ENCODE results near the gene ZNF496.

The ZNF496 gene

DNA sequence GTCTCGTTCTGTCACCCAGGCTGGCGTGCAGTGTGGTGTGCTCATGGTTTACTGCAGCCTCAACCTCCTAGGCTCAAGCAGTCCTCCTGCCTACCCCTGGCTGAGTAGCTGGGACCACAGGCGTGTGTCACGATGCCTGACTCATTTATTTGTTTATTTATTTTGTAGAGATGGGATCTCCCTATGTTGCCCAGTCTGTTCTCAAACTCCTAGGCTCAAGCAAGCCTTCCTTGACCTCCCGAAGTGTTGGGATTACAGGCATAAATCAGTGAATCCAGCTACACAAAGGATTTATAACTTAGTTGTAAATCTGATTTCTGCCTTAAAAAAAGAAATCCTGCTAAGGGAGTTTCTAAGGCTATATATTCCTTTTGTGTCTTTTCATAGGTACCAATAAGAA, 30.5 kb upstream of the ZNF496 start:
- H3K4me3 ChIP-seq (ENCODE audit: low read length) = no peak overlapping the region
- DNase-seq (ENCODE audit: low read depth) = no peak
- TF ChIP-seq, protein P1, sequence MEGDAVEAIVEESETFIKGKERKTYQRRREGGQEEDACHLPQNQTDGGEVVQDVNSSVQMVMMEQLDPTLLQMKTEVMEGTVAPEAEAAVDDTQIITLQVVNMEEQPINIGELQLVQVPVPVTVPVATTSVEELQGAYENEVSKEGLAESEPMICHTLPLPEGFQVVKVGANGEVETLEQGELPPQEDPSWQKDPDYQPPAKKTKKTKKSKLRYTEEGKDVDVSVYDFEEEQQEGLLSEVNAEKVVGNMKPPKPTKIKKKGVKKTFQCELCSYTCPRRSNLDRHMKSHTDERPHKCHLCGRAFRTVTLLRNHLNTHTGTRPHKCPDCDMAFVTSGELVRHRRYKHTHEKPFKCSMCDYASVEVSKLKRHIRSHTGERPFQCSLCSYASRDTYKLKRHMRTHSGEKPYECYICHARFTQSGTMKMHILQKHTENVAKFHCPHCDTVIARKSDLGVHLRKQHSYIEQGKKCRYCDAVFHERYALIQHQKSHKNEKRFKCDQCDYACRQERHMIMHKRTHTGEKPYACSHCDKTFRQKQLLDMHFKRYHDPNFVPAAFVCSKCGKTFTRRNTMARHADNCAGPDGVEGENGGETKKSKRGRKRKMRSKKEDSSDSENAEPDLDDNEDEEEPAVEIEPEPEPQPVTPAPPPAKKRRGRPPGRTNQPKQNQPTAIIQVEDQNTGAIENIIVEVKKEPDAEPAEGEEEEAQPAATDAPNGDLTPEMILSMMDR (conservative IDR thresholded peaks at IDR 0.05; ENCODE audit: low read depth, low read length) = no peak

DNA sequence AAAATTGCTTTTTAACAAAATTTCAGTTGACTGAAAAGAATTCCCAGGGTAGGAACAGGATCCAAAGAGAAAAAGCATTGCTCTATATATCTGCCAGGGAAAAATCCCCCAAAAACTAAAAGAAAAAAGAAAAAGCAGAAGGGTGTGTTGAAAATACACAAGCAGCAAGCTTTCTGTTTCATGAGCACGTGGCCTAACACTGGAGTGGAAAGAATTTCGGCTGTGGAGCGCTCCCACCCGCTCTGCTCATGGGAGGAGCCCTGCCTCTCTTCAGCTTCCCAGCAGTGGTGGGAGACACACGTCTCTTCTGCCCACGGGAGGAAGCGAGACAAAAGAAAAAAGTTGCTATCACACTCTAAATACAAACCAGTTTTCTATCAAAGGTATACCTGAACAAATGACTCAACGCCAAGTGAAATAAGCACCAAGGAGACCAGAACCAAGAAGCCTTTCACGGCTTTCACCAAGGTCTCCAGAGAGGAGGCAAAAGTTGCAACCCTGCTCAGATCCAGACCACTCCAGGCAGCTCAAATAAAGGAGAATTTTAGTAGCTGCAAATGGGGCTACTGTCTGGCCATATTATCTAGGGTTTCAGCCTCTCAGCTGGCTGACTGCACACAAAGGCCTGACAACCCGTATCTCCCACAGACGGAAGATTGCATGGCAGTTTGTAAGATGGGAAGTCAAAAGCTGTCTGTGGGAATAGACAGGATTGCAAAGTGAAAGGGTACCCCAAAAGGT, 29.5 kb upstream of the ZNF496 start:
- DNase-seq (ENCODE audit: low read depth) = no peak
- no peak overlapping the region for H3K4me3 ChIP-seq (ENCODE audit: low read length)
- TF ChIP-seq, protein P1 (conservative IDR thresholded peaks at IDR 0.05; ENCODE audit: low read depth, low read length) = no peak

DNA sequence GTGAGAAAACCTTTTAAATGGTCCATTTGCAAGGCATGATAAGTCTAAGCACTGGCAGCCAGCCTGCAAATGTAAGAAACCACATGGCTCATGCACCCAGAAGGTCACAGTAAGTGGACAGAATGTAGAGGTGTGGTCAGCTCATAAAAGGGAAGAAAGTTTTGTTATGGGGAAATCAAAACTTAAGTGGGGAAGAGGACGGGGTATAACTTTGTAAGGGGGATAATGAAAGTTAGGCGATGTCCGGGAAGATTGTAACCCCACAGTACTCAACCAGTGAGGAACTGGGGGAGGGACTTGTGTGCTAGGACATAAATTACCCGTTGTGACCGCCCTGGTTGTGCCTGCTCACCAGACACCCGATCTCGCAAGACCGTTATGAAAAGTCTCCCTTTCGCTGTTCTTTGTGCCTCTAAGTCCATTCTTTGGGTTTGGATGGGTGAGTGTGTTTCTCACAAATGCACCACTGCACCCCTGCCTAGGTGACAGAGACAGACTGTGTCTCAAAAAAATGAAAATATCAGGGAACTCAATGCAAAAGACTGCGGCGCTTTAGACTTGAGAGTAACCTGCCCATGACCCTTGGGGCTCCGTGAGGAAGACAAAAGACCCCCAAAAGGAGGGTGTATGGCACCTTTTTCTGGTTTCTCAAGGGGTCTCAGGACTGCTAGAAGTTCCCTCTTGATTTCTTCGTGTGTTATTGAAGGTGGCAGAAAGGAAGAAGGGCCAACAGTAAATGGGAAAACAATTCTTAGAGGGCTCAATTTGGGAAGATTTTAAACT, 28.6 kb upstream of the ZNF496 start:
- H3K4me3 ChIP-seq (ENCODE audit: low read length) = no peak overlapping the region

DNA sequence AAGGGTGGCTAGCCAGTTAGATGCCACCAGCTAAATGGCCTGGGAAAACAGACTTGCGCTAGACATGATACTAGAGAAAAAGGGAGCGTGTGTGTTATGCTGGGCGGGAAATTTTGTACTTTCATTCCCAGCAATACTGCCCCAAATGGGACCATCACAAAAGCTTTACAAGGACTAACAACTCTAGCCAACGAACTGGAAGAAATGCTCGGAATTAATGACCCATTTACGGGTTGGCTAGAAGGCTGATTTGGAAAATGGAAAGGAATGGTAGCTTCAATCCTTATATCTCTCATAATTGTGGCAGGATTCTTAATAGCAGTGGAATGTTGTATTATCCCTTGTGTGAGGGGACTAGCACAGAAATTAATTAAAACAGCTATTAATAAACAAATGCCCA, 27.9 kb upstream of the ZNF496 start:
- H3K4me3 ChIP-seq (ENCODE audit: low read length) = no peak overlapping the region
- DNase-seq (ENCODE audit: low read depth) = no peak
- TF ChIP-seq, protein P1 (conservative IDR thresholded peaks at IDR 0.05; ENCODE audit: low read depth, low read length) = no peak

More for the DNA sequence above, 28.6 kb upstream of the ZNF496 start:
- TF ChIP-seq, protein P1 (conservative IDR thresholded peaks at IDR 0.05; ENCODE audit: low read depth, low read length) = no peak
- no peak for DNase-seq (ENCODE audit: low read depth)

DNA sequence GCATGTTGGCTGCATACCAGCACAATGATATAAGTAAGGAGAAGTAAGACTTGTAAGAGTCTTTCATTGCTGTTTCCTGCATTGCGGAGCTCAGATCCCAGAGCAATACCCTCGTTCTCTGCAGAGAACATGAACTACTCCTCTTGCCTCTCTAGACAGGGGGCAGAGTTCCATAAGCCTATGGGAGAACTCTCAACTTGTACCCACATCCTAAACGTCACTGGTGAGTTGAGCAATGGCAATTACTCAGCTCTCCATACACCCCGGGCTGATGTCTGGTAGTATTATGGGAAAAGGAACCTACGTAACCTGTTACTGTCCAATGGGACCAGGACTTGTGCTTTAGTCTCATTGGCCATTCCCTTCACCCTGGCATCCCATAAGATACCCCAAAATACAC, 27.3 kb upstream of the ZNF496 start:
- TF ChIP-seq, protein P1 (conservative IDR thresholded peaks at IDR 0.05; ENCODE audit: low read depth, low read length) = no peak
- no peak for DNase-seq (ENCODE audit: low read depth)
- H3K4me3 ChIP-seq (ENCODE audit: low read length) = no peak overlapping the region

DNA sequence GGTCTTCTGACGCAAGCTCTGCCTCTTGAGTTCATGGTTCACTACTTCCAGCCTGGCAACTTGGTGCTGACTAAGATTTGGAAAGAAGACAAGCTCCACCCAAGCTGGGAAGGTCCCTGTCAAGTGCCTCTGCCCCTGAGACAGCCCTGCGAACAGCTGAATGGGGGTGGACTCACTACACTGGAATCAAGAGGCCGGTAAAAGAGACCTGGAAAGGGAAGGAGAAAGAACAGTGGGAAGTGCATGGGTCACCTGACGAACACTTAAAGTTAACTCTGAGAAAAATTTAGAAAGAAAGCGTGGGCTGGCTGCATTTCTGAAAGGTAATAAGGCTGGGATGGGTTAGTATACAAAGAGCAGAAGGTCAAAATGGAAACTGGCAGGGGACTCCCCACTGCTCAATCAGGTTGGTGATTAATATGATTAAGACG, 26.1 kb upstream of the ZNF496 start:
- no peak for DNase-seq (ENCODE audit: low read depth)

More for the DNA sequence above, 26.1 kb upstream of the ZNF496 start:
- H3K4me3 ChIP-seq (ENCODE audit: low read length) = no peak overlapping the region
- TF ChIP-seq, protein P1 (conservative IDR thresholded peaks at IDR 0.05; ENCODE audit: low read depth, low read length) = no peak

Data from retinal pigment epithelial cell (primary cell).